Skeletal muscle satellite cell (primary cell): ENCODE data around the gene DHX58.

Experiments used
- H3K27me3 ChIP-seq: 2 replicates; pipeline ENCODE4 v1.7.0; 2013; ENCODE audit warnings: low read length; ENCODE audit not compliant: control insufficient read depth, insufficient read depth
- H3K36me3 ChIP-seq: 2 replicates; pipeline ENCODE4 v1.7.0; 2013; ENCODE audit warnings: mild to moderate bottlenecking, control low read depth, low read length; ENCODE audit not compliant: insufficient read depth
- H3K4me1 ChIP-seq: 2 replicates; pipeline ENCODE4 v1.7.0; 2013; ENCODE audit warnings: low read length; ENCODE audit not compliant: control insufficient read depth, insufficient read depth
- H3K4me2 ChIP-seq: 2 replicates; pipeline ENCODE4 v1.7.0; 2013; ENCODE audit warnings: mild to moderate bottlenecking, low read length
- H3K4me3 ChIP-seq: 2 replicates; pipeline ENCODE4 v1.7.0; 2013; ENCODE audit warnings: low read length
- H3K9ac ChIP-seq: 2 replicates; pipeline ENCODE4 v1.7.0; 2013; ENCODE audit warnings: mild to moderate bottlenecking, low read depth, low read length, moderate library complexity
- H3K9me3 ChIP-seq: replicated peaks from 2 replicates; pipeline ENCODE4 v1.7.0; 2013; ENCODE audit warnings: mild to moderate bottlenecking, control low read depth, low read length

The DHX58 gene

GRCh38 chr17:42127414-42127813 lies 14.9 kb upstream of the DHX58 start:
- H3K27me3 ChIP-seq, result no peaks in the 10 kb centered on the region
- no peak overlapping the region for H3K4me2 ChIP-seq
- H3K36me3 ChIP-seq, result peaks cover 53% of the 10 kb centered on the region
- H3K9ac ChIP-seq, result no peak overlapping the region
- peaks cover 13% of the 10 kb centered on the region for H3K4me1 ChIP-seq
- no peaks in the 10 kb centered on the region for H3K9me3 ChIP-seq
- H3K4me3 ChIP-seq, result no peak overlapping the region

- peaks cover 7% of the 10 kb centered on the region for H3K4me1 ChIP-seq
- no peak overlapping the region for H3K9ac ChIP-seq
- peaks cover 53% of the 10 kb centered on the region for H3K36me3 ChIP-seq
- no peaks in the 10 kb centered on the region for H3K9me3 ChIP-seq
- no peak overlapping the region for H3K4me3 ChIP-seq
- no peak overlapping the region for H3K4me2 ChIP-seq
- H3K27me3 ChIP-seq, result no peaks in the 10 kb centered on the region
Observed at GRCh38 chr17:42126836-42127235, 14.3 kb upstream of the DHX58 start.

- Histone ChIP-seq H3K4me3 (no peak overlapping the region), H3K9ac (no peak overlapping the region), H3K4me2 (no peak overlapping the region), H3K36me3 (peaks cover 50% of the 10 kb centered on the region), H3K27me3 (no peaks in the 10 kb centered on the region), H3K4me1 (peaks cover 3% of the 10 kb centered on the region), H3K9me3 (no peaks in the 10 kb centered on the region)
Observed at GRCh38 chr17:42125565-42125964, 13.1 kb upstream of the DHX58 start.

GRCh38 chr17:42124256-42124655 lies 11.7 kb upstream of the DHX58 start:
- H3K4me1 ChIP-seq, result peaks cover 6% of the 10 kb centered on the region
- no peak overlapping the region for H3K4me3 ChIP-seq
- H3K9me3 ChIP-seq, result no peaks in the 10 kb centered on the region
- no peak overlapping the region for H3K9ac ChIP-seq
- no peaks in the 10 kb centered on the region for H3K27me3 ChIP-seq
- peaks cover 41% of the 10 kb centered on the region for H3K36me3 ChIP-seq
- no peak overlapping the region for H3K4me2 ChIP-seq

GRCh38 chr17:42122371-42123303 lies 10.1 kb upstream of the DHX58 start, which contains the start of gene HSPB9:
HSPB9 (plus strand) TSS chr17:42122804; CDS start chr17:42122851, 47 bp downstream.
- Histone ChIP-seq H3K4me2 (no peak within 1 kb of the TSS), H3K36me3 (peaks cover 32% of the 10 kb centered on the region), H3K4me1 (peaks cover 6% of the 10 kb centered on the region), H3K9ac (no peak within 1 kb of the TSS), H3K4me3 (no peak within 1 kb of the TSS), H3K27me3 (no peaks in the 10 kb centered on the region), H3K9me3 (no peaks in the 10 kb centered on the region)

- Histone ChIP-seq H3K9me3 (no peaks in the 10 kb centered on the region), H3K4me3 (peak within 1 kb of the TSS; percentile 66), H3K36me3 (peaks cover 33% of the 10 kb centered on the region), H3K4me1 (peaks cover 6% of the 10 kb centered on the region), H3K4me2 (peak within 1 kb of the TSS; percentile 80), H3K9ac (no peak within 1 kb of the TSS), H3K27me3 (no peaks in the 10 kb centered on the region)
Observed at GRCh38 chr17:42120770-42121769, 8.6 kb upstream of the DHX58 start, which contains the start of gene KAT2A. KAT2A (minus strand) TSS chr17:42121367; CDS start chr17:42121304, 63 bp downstream.

- H3K4me2 ChIP-seq, result peak overlapping the region; percentile 80
- peaks cover 27% of the 10 kb centered on the region for H3K36me3 ChIP-seq
- H3K9me3 ChIP-seq, result no peaks in the 10 kb centered on the region
- H3K4me3 ChIP-seq, result peak overlapping the region; percentile 66
- H3K9ac ChIP-seq, result no peak overlapping the region
- no peaks in the 10 kb centered on the region for H3K27me3 ChIP-seq
- H3K4me1 ChIP-seq, result peaks cover 6% of the 10 kb centered on the region
Observed at GRCh38 chr17:42120161-42120769, 7.8 kb upstream of the DHX58 start.

- Histone ChIP-seq H3K4me3 (no peak overlapping the region), H3K9me3 (no peaks in the 10 kb centered on the region), H3K4me1 (peaks cover 6% of the 10 kb centered on the region)
Observed at GRCh38 chr17:42119301-42119700, 6.8 kb upstream of the DHX58 start.

GRCh38 chr17:42118545-42118944 lies 6.0 kb upstream of the DHX58 start:
- Histone ChIP-seq H3K27me3 (no peaks in the 10 kb centered on the region), H3K36me3 (peaks cover 17% of the 10 kb centered on the region), H3K4me2 (no peak overlapping the region), H3K4me3 (no peak overlapping the region), H3K4me1 (peaks cover 6% of the 10 kb centered on the region), H3K9ac (no peak overlapping the region), H3K9me3 (no peaks in the 10 kb centered on the region)

More at GRCh38 chr17:42119301-42119700, 6.8 kb upstream of the DHX58 start:
- Histone ChIP-seq H3K9ac (no peak overlapping the region), H3K27me3 (no peaks in the 10 kb centered on the region), H3K4me2 (no peak overlapping the region), H3K36me3 (peaks cover 19% of the 10 kb centered on the region)

GRCh38 chr17:42118126-42118510 lies 5.6 kb upstream of the DHX58 start:
- no peak overlapping the region for H3K9ac ChIP-seq

More at GRCh38 chr17:42118126-42118510, 5.6 kb upstream of the DHX58 start:
- peaks cover 8% of the 10 kb centered on the region for H3K4me1 ChIP-seq
- H3K4me2 ChIP-seq, result no peak overlapping the region
- H3K9me3 ChIP-seq, result no peaks in the 10 kb centered on the region
- H3K27me3 ChIP-seq, result no peaks in the 10 kb centered on the region
- H3K36me3 ChIP-seq, result peaks cover 21% of the 10 kb centered on the region
- no peak overlapping the region for H3K4me3 ChIP-seq
